ENCODE measurements around the gene IL4I1.

DNA sequence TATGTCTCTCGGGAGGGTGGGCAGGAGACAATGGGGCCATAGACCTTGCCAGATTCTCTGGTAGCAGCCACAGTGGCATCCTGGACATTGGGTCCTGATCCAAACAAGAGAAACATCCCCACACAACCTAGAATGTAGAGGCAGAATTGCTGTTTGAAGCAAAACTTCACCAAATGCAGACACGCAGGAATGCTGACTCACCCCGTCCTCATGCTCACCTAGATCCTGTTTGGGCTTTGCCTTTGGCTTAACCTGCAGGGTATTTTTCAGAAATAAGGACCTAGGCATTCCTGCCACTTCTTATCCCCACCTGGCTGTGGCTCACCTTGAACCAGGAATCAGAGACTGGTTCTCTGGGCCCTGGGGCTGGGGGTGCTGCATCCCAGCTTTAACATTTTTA, 11.9 kb downstream of the IL4I1 start:
- TF ChIP-seq, protein P1, sequence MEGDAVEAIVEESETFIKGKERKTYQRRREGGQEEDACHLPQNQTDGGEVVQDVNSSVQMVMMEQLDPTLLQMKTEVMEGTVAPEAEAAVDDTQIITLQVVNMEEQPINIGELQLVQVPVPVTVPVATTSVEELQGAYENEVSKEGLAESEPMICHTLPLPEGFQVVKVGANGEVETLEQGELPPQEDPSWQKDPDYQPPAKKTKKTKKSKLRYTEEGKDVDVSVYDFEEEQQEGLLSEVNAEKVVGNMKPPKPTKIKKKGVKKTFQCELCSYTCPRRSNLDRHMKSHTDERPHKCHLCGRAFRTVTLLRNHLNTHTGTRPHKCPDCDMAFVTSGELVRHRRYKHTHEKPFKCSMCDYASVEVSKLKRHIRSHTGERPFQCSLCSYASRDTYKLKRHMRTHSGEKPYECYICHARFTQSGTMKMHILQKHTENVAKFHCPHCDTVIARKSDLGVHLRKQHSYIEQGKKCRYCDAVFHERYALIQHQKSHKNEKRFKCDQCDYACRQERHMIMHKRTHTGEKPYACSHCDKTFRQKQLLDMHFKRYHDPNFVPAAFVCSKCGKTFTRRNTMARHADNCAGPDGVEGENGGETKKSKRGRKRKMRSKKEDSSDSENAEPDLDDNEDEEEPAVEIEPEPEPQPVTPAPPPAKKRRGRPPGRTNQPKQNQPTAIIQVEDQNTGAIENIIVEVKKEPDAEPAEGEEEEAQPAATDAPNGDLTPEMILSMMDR (IDR thresholded peaks at IDR 0.05) = no peak
- TF ChIP-seq POLR2A (IDR thresholded peaks at IDR 0.05; ENCODE audit: low read depth) = no peak

Data from esophagus muscularis mucosa (tissue), 3 donors.